ENCODE measurements around the gene XXYLT1. TPM values are rescaled to one million over a fixed set of nuclear protein-coding genes. Genes with fewer than 3 reads are reported as not detected.
"Not testable (repeated sequence)": the region's sequence is repeated elsewhere in the genome, so short reads cannot be mapped to it uniquely, and the experiment has no call there.

XXYLT1 gene
- total RNA-seq, 1 donor from 2014 or later = 7.6 TPM

GRCh38 chr3:195093731-195094130 is 177.2 kb downstream of the XXYLT1 start:
- Mint-ChIP-seq H3K27me3 (no peaks in the 10 kb centered on the region), H3K4me1 (peaks cover 51% of the 10 kb centered on the region), H3K36me3 (ENCODE audit: low read depth) (no peaks in the 10 kb centered on the region), H3K9me3 (no peaks in the 10 kb centered on the region), H3K27ac (peak overlapping the region; percentile 89), H3K4me3 (peak overlapping the region; percentile 80)
- CTCF ChIA-PET = interaction anchor here (1.0 to 1.9 kb wide), 3 partner anchors 12 to 412 kb away, joined by 3 to 17 read pairs (median 5); no protein-coding TSS in a partner anchor
- ATAC-seq (ENCODE audit: low read depth) = peak; percentile 12
- intact Hi-C loops (cut with micrococcal nuclease) = loop anchor here (2.0 kb wide), 2 partner anchors 63 to 411 kb away; no protein-coding TSS in a partner anchor
- no peak for DNase-seq
- no peak for TF ChIP-seq CTCF (IDR thresholded peaks at IDR 0.05)
- POLR2A ChIA-PET = interaction anchor here (0.9 to 2.9 kb wide), 6 partner anchors 11 to 411 kb away, joined by 3 to 25 read pairs (median 4); partner anchors contain the start of gene FAM43A

- H3K27ac Mint-ChIP-seq; H3K9me3 Mint-ChIP-seq; DNase-seq; H3K36me3 Mint-ChIP-seq (ENCODE audit: low read depth); H3K4me1 Mint-ChIP-seq; ATAC-seq (ENCODE audit: low read depth); H3K27me3 Mint-ChIP-seq; H3K4me3 Mint-ChIP-seq; intact Hi-C loops (cut with micrococcal nuclease); CTCF ChIA-PET; POLR2A ChIA-PET: not testable (repeated sequence)
Observed at GRCh38 chr3:195087840-195088601, 182.9 kb downstream of the XXYLT1 start.

GRCh38 chr3:195087328-195087727 is 183.6 kb downstream of the XXYLT1 start:
- Mint-ChIP-seq H3K4me1 (peaks cover 5% of the 10 kb centered on the region), H3K27me3 (no peaks in the 10 kb centered on the region), H3K4me3 (no peak overlapping the region), H3K27ac (peak overlapping the region; percentile 12), H3K9me3 (no peaks in the 10 kb centered on the region), H3K36me3 (ENCODE audit: low read depth) (no peaks in the 10 kb centered on the region)
- ChIA-PET CTCF (no interaction called here), POLR2A (no interaction called here)
- ATAC-seq (ENCODE audit: low read depth) (no peak), DNase-seq (no peak)
- intact Hi-C loops (cut with micrococcal nuclease) = no loop called here
- no peak for TF ChIP-seq CTCF (IDR thresholded peaks at IDR 0.05)

GRCh38 chr3:195086885-195087284 is 184.1 kb downstream of the XXYLT1 start:
- CTCF ChIA-PET = no interaction called here
- peaks cover 9% of the 10 kb centered on the region for H3K4me1 Mint-ChIP-seq
- H3K9me3 Mint-ChIP-seq = no peaks in the 10 kb centered on the region
- DNase-seq = no peak
- no peak overlapping the region for H3K4me3 Mint-ChIP-seq
- no peaks in the 10 kb centered on the region for H3K36me3 Mint-ChIP-seq (ENCODE audit: low read depth)
- no peaks in the 10 kb centered on the region for H3K27me3 Mint-ChIP-seq
- POLR2A ChIA-PET = no interaction called here
- ATAC-seq (ENCODE audit: low read depth) = no peak
- H3K27ac Mint-ChIP-seq = no peak overlapping the region
- intact Hi-C loops (cut with micrococcal nuclease) = no loop called here
- no peak for TF ChIP-seq CTCF (IDR thresholded peaks at IDR 0.05)

GRCh38 chr3:195086341-195086740 is 184.6 kb downstream of the XXYLT1 start:
- no peaks in the 10 kb centered on the region for H3K9me3 Mint-ChIP-seq
- no peak overlapping the region for H3K27ac Mint-ChIP-seq
- H3K27me3 Mint-ChIP-seq = no peaks in the 10 kb centered on the region
- ChIA-PET CTCF (no interaction called here), POLR2A (interaction anchor here (0.5 kb wide), 1 partner anchor 356 kb away, joined by 3 read pairs; no protein-coding TSS in a partner anchor)
- no peak for DNase-seq
- H3K4me1 Mint-ChIP-seq = peaks cover 13% of the 10 kb centered on the region
- no peak overlapping the region for H3K4me3 Mint-ChIP-seq
- intact Hi-C loops (cut with micrococcal nuclease) = no loop called here
- H3K36me3 Mint-ChIP-seq (ENCODE audit: low read depth) = no peaks in the 10 kb centered on the region
- no peak for ATAC-seq (ENCODE audit: low read depth)
- no peak for TF ChIP-seq CTCF (IDR thresholded peaks at IDR 0.05)

Data from activated B cell treated with CpG ODN at 0.5 μM for 24 hours (primary cell).